HEK293T (cell line): ENCODE results near the gene MYO15B.

Experiments
- ARNT ChIP-seq: fragments of 450-650 bp; IDR thresholded peaks from 2 replicates; pipeline ENCODE4 v1.6.1; 2017; ENCODE audit warnings: mild to moderate bottlenecking
- ZNF384 ChIP-seq: fragments of 450-650 bp; IDR thresholded peaks from 2 replicates; pipeline ENCODE4 v1.6.1; 2016

DNA sequence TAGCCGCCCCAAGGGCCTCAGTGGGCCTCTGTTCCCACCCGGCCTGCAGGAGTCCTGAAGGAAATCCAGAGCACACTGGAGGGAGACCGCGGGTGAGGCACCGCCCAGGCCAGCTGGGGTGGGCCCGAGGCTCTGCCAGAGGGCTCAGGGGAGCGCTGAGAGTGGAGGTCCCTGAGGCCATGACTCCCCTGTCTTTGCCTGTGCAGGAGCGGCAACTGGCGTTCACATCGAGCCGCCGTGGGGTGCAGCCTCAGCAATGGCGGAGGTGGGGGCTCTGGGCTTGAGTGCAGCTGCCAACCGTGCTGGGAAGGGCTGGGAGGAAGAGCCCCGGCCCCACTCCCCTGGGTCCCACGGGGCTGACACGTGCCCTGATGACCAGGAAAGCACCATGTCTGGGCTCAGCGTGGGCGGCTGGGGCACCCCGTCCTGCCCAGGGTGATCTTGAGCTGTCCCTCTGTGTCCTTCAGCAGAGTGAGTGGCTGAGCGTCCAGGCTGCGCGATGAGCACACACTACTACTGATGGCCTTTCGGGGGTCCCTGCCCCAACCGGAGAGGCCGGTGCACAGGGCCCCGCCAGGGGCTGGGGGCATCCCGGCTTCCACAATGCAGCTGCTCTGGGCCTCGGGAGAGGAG lies 13.1 kb upstream of the MYO15B start:
- TF ChIP-seq ARNT (no peak), ZNF384 (no peak)
